Coronary artery (tissue), 2 donors: ENCODE data around the gene RAB27B.

Source experiments
- DNase-seq: peaks from one replicate; pipeline ENCODE4 v3.0.0-alpha.2; 2017; ENCODE audit warnings: low spot score
- H3K27ac ChIP-seq, 2 donors: fragments of 200-600 bp; sonication (generic); one replicate each; pipeline ENCODE4 v1.5.1; 2016 to 2019
- H3K4me3 ChIP-seq: fragments of 200-600 bp; sonication (generic); 2 replicates; pipeline ENCODE4 v1.5.1; 2016; ENCODE audit warnings: mild to moderate bottlenecking, moderate library complexity
- CTCF ChIP-seq: fragments of 200-600 bp; sonication (generic); IDR thresholded peaks from one replicate; pipeline ENCODE4 v1.5.1; 2019; ENCODE audit warnings: antibody characterized with exemption

The RAB27B gene

GRCh38 chr18:54828281-54828881 is at the start of gene RAB27B:
Gene RAB27B (plus strand): TSS chr18:54828477. CDS start chr18:54877586, 49,109 bp downstream.
- TF ChIP-seq CTCF, result no peak
- peak; percentile 76 for DNase-seq
- H3K27ac ChIP-seq, result peak within 1 kb of the TSS in 1 of 2 donors; percentile 26
- H3K4me3 ChIP-seq, result peak within 1 kb of the TSS; percentile 77

GRCh38 chr18:54780285-54780861 is 47.9 kb upstream of the RAB27B start:
- DNase-seq, result no peak
- no peak for TF ChIP-seq CTCF
- H3K27ac ChIP-seq, result no peak overlapping the region
- no peak overlapping the region for H3K4me3 ChIP-seq

GRCh38 chr18:54780970-54781369 is 47.3 kb upstream of the RAB27B start:
- H3K4me3 ChIP-seq, result no peak overlapping the region
- no peak for DNase-seq
- no peak overlapping the region for H3K27ac ChIP-seq
- TF ChIP-seq CTCF, result no peak

- no peak overlapping the region for H3K27ac ChIP-seq
- no peak for TF ChIP-seq CTCF
- H3K4me3 ChIP-seq, result no peak overlapping the region
- DNase-seq, result no peak
These were observed 45.1 kb upstream of the RAB27B start for GRCh38 chr18:54783139-54783538.

GRCh38 chr18:54786206-54786605 is 42.1 kb upstream of the RAB27B start:
- DNase-seq, result no peak
- TF ChIP-seq CTCF, result no peak

GRCh38 chr18:54787121-54787520 is 41.2 kb upstream of the RAB27B start:
- H3K4me3 ChIP-seq, result no peak overlapping the region
- H3K27ac ChIP-seq, result no peak overlapping the region
- no peak for TF ChIP-seq CTCF
- no peak for DNase-seq

More at GRCh38 chr18:54786206-54786605, 42.1 kb upstream of the RAB27B start:
- H3K4me3 ChIP-seq, result no peak overlapping the region
- H3K27ac ChIP-seq, result no peak overlapping the region

GRCh38 chr18:54787616-54788015 is 40.7 kb upstream of the RAB27B start:
- no peak overlapping the region for H3K27ac ChIP-seq
- no peak for TF ChIP-seq CTCF
- no peak for DNase-seq
- H3K4me3 ChIP-seq, result no peak overlapping the region
